ENCODE data around the gene SEZ6.

Gene SEZ6

GRCh38 chr17:28974451-28974850 is 31.4 kb downstream of the SEZ6 start:
- no peak for DNase-seq (ENCODE audit: low spot score)

GRCh38 chr17:28973425-28973824 is 32.4 kb downstream of the SEZ6 start:
- DNase-seq (ENCODE audit: low spot score): no peak

GRCh38 chr17:28972437-28972836 is 33.4 kb downstream of the SEZ6 start:
- DNase-seq (ENCODE audit: low spot score): peak; percentile 81

GRCh38 chr17:28970879-28971278 is 35.0 kb downstream of the SEZ6 start:
- no peak for DNase-seq (ENCODE audit: low spot score)

GRCh38 chr17:28969706-28970393 is 36.0 kb downstream of the SEZ6 start:
- DNase-seq (ENCODE audit: low spot score): no peak

GRCh38 chr17:28968914-28969295 is 36.9 kb downstream of the SEZ6 start:
- no peak for DNase-seq (ENCODE audit: low spot score)

- DNase-seq (ENCODE audit: low spot score): peak; percentile 74
Measured at GRCh38 chr17:28968231-28968913, 37.5 kb downstream of the SEZ6 start.

GRCh38 chr17:28967221-28968135 is 38.4 kb downstream of the SEZ6 start:
- DNase-seq (ENCODE audit: low spot score): peak; percentile 72

- DNase-seq (ENCODE audit: low spot score): no peak
Measured at GRCh38 chr17:28963841-28964240, 42.0 kb downstream of the SEZ6 start.

GRCh38 chr17:28963055-28963611 is 42.7 kb downstream of the SEZ6 start:
- no peak for DNase-seq (ENCODE audit: low spot score)

- DNase-seq (ENCODE audit: low spot score): no peak
Measured at GRCh38 chr17:28961391-28961790, 44.4 kb downstream of the SEZ6 start.

- DNase-seq (ENCODE audit: low spot score): no peak
Measured at GRCh38 chr17:28960256-28961061, 45.4 kb downstream of the SEZ6 start.

GRCh38 chr17:28959471-28959871 is 46.4 kb downstream of the SEZ6 start:
- no peak for DNase-seq (ENCODE audit: low spot score)

GRCh38 chr17:28958820-28959455 is 46.9 kb downstream of the SEZ6 start:
- no peak for DNase-seq (ENCODE audit: low spot score)

GRCh38 chr17:28957992-28958355 is 47.9 kb downstream of the SEZ6 start:
- no peak for DNase-seq (ENCODE audit: low spot score)

GRCh38 chr17:28957277-28957991 is 48.4 kb downstream of the SEZ6 start:
- DNase-seq (ENCODE audit: low spot score): no peak

GRCh38 chr17:28956861-28957260 is 49.0 kb downstream of the SEZ6 start:
- peak; percentile 10 for DNase-seq (ENCODE audit: low spot score)

- DNase-seq (ENCODE audit: low spot score): peak; percentile 6
Measured at GRCh38 chr17:28956112-28956511, 49.7 kb downstream of the SEZ6 start.

GRCh38 chr17:28955408-28955807 is 50.4 kb downstream of the SEZ6 start:
- no peak for DNase-seq (ENCODE audit: low spot score)

- DNase-seq (ENCODE audit: low spot score): no peak
Measured at GRCh38 chr17:28954886-28955285, 50.9 kb downstream of the SEZ6 start.
